Activated T-cell treated with anti-CD3 and anti-CD28 coated beads for 24 hours (primary cell): ENCODE results near the gene ETV3L.
"Not testable (repeated sequence)": the region's sequence is repeated elsewhere in the genome, so short reads cannot be mapped to it uniquely, and the experiment has no call there.

Experiments used
- DNase-seq: peaks from one replicate; pipeline ENCODE4 v3.0.0-alpha.2; 2020; ENCODE audit warnings: low read depth

ETV3L gene

DNA sequence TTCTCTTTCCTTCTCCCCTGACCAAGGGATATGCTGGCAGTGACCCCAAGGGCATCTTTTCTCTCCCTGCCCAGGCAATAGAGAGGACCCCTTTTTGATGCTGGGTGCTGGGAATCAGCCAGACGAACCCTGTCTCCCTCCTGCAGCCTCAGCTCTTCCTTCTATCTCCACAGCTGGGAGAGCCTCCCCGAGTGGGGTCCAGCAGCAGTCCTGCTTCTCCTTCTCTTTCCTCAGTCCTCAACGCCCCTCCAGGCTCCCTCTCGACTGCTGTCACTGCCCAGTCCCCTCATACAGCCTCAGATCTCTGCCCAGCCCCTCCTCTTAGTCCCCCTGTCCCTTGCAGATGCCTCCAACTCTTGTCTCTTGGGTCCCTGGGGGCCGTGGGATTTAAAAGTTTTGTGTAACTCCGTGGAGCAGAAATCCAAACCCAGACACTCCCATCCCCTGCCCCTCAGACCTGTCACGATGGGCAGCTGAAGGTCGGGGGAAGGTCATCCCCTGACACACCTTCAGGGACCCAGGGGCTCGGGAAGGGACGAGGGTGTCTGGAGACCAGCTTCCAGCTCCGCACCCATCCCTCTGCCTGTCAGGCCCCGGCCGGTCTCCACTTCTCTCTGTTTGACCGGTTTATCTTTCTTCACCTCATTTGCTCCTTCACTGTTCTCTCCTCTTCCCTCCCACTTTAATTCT lies 5.8 kb upstream of the ETV3L start:
- no peak for DNase-seq

DNA sequence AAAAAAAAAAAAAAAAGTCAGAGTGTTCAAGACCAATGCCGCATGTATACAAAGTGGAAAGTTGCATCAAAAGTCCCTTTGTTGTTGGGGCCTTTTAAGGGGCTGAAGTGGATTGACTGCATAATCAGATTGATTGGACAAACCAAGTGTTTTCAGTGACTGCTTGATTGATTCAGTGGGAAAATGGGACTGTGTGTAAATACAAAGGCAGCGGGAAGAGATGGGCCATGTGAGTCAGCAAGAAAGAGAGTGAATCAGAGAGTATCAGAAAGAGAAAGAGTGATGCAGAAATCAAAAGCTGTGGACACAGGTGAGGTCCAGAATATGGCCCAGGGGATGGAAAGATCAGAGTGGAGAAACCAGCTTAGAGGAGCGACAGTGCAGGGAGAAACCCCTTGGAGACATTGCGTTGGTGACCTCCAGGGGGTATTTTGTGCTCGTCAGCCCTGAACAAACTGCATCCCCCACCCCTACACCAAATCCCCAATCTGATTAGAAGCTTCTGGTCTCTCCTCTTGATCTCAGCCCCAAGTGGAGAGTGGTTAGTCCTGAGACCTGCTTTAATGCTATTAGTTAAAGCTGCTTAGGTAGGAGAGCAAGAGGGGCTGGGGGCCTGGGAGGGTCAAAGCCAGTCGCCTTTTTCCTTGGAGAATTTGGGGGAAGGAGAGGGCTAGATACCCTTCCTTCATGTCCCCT lies 5.1 kb upstream of the ETV3L start:
- no peak for DNase-seq

DNA sequence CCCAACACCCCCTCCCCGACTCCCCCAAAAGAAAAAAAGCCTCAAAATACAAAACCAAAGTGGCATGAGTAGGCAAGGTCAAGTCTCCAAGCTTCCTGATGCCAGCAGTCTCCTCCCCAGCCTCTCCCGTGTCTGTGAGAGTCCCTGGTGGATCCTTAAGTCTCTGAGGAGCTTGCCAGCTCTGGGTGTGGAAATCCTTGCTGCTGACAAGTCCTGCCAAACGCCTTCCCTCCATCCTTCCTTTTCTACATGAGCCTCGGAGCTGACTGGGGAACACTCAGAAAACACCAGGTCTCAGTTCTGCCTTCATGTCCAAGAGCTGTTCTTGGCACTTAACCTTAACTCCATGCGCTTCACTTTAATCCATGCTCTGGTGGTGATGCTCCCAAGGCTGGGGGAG lies 3.7 kb upstream of the ETV3L start:
- DNase-seq, result no peak

DNA sequence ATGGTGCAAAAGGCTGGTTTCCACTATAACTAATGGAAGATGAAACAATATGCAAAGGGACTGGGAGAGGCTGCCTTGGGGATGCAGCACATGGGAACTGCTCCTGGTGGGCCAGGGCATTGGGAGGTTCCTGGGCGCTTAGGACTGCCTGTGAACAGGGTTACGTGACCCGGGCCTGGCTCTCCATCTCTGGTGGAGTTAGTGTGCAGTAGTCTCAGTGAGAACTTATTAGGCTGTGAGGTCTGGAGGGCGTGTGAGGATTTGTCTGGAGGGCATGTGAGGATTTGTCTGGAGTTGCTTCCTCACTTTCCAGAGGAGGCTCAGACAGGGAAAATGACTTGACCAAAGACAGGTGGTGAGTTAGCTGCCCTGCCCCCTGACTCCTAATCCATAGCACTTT lies 1.5 kb upstream of the ETV3L start:
- DNase-seq, result no peak

DNA sequence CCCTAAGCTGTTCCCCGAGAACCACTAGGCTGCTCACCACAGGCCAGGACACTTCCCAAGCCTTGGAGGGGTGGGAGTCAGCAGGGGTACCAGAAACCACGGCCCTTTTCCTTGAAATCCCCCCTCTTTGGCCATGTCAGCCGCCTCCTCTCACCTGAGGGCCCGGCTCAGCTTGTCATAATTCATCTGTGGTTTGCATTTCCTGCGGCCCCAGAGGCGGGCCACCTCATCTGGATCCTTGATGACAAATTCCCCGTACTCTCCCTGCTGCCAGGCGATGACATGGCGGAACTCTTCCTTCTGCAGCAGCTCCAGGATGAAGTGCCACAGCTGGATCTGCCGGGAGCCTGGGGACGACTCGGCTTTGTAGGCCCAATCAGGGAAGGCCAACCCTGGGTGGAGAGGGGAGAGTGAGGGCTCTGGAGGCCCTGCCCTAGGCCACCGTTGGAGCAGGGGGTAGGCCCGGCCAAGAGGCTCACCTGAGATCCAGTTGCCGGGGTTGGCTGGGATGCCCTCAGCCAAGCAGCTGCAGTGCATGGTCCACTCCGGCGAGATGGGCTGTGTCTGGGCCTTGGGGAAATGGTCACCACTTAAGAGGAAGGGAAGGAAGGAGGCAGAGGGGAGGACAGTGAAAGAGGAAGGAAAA lies 498 bp downstream of the ETV3L start:
- not testable (repeated sequence) for DNase-seq

DNA sequence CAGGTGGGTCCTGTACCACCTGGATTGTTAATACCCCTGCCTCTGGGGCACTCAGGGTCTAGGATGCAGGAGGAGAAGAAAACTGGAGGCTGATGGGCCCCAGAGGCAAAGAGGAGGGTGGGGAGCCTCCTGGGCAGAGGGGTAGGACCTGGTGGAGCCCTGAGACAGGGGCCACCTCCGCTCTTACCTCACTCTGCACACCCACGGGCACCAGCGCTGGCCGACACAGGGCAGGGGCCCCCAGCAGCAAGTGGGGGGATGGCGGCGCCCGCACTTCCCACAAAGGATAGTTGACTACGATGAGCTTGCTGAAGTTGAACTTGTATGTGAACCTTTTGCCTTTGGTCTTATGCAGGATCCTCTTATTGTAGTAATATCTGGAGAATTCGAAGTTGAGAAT lies 1.1 kb downstream of the ETV3L start:
- no peak for DNase-seq

DNA sequence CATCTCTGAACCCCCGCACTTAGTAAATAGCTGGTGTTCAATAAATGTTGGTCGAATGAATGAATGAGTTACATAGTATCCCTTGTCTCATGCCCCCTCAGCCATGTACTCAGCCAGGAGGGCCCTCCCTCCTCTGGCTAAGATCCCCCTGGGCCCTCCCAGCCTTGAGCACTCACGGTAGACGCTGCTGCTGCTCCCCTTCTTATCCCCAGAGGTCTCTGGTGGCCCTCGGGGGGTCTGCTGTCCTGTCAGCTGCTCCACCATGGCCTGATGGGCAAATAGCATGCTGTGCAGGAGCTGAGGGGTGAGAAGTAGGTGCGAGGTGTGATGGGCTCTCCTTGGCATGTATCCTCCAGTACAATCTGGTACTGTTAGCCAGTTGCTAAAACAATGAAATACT lies 1.9 kb downstream of the ETV3L start:
- DNase-seq, result no peak

DNA sequence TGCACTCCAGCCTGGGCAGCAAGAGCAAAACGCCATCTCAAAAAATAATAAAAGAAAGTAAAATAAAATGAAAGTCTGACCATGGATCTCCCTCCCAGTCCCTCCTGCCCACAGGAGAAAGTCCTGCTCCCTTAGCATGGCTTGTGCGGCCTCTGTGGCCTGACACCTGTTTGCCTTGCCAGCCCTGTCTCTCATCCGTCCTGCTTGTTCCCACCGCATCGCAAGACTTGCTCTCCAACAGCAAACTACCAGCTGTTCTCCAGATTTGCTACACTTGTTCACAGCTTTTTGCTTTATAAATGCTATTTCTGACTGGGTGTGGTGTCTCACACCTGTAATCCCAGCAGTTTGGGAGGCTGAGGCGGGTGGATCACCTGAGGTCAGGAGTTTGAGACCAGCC lies 2.7 kb downstream of the ETV3L start:
- DNase-seq, result no peak

DNA sequence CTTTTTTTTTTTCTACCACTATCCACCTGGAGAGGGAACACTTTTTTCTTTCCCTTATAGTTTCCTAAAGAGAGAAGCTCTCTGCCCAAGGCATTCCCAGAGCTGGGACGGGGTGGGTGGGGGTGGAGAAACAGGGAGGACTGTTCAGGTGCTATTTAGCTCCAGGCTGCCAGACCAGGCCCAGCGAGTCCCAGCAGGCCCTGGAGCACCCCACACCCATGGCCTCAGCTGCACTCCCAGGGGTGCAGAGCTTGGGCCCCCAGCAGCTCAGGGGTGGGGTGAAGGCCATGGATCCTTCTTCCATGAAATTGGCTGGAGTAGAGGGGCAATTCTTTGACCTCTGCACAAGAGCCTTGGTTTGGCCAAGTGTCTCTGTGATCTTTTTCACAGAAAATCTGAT lies 4.1 kb downstream of the ETV3L start:
- no peak for DNase-seq

DNA sequence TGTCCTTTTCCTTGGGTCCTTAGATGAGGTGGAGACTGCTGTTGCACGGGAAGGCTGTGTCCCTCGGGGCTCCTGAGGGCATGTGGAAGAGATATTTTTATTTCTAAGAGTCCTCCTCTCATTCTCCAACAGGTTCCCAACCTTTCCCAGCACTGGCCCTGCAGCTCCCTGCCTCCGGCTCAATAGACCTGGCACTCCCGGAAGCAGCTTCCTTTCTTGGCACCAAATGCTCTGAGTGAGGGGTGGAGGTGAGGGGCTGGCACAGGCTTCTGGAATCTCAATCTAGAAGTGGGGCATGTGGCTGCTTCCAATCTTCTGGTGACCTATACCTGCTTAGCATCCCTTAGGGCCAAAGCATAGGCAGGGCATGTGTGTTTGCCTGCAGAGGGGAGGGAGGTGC lies 4.5 kb downstream of the ETV3L start:
- DNase-seq, result no peak

DNA sequence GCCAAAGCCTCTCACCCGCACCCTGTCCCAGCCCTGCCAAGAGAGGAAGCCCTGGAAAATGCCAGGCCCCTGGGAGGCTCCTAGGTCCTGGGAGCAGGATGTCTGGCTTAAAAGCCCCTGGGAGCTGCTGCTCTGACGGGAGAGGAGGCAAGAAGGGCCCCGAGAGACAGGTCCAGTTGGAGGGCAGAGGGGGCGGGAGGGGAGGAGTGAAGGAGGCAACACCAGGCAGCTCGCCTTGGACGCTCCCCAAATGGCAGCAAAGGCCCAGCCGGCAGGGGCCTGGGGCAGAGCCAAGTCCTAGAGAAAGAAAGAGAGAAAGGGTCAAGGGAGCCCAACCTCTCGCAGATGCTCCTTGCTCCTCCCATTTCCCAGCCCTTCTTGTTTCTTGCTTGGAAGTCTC lies 6.8 kb downstream of the ETV3L start:
- no peak for DNase-seq

DNA sequence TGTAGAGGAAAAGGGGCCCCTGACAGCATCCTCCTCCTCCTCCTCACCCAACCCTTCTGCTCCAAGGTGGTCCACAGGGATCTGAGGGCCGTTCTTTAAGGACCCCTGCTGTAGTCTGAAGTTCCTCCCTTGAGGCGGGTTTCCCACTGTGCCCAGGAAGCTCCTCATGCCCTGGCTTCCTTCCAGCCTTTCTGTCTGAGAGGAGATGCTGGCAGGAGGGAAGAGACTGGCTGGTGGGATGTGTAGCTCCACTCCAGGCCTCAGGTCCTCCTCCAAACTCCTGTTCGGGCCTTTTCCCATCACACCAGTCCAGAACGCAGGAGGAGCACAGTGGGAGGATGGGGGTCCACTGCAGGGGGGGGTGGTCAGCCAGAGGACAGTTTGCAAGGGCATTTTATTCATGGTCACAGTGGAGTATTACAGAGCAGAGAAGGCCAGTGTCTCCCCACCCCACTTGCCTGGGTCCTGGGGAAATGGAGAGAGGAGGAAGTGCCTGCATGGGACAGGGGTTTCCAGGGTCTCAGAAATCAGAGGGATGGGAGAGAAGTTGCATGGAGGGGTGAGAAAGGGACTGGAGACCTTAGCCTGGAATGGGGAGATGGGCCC lies 7.8 kb downstream of the ETV3L start:
- DNase-seq, result no peak

DNA sequence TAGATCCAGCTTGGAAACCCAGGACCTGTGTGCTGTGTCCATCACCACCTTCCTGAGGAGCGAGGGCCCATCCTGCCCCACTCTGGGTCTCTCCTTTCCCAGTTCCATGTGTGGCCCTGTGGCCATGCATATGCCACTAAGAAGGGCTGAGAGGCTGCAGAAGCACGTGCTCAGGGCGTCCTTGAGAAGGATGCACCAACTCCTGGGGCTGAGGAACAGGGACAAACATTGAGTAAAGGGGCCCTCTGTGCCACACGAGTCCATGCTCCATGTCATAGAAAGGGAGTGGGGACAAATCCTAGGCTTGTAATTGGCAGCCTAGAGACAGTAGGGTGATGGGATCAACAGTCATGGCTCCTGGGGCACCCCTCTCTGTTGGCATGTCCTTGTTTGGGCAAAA lies 8.4 kb downstream of the ETV3L start:
- DNase-seq, result no peak

DNA sequence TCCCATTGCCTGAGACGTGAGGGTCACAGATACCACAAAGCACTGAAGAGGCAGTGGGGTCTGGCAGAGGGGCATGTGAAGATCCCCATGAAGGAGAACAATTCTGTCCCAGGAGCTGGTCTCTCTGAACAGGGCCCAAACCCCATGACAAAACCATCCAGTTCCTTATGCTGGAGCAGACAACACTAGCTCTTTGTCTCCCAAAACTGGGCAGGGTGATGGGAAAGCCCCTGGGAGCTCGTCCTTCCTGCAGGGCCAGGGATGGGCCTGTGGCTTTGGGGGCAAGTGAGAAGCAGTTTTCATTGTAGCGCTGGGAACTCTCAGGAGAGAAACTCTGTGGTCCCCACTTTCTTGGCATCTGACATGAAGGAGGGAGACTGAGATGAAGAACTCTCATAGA lies 8.8 kb downstream of the ETV3L start:
- DNase-seq, result no peak

DNA sequence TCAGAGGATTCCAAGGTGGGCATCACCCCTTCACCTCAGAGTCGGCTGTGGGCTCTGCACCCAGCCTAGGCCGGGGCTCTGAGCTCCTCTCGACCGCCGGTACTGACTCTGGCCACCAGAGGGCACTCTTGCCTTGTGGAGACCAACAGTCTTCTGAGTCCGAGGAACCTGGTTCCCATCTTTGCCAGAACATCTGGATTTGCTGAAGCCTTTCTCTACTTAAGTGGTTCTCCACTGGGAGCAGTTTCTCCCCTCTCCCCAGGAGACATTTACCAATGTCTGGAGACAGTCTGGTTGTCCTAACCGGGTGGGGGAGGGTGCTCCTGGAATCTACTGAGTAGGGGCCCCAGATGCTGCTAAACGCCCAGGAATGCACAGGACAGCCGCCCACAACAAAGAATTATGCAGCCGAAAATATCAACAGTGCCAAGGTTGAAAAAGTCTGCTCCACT lies 9.4 kb downstream of the ETV3L start:
- peak; percentile 76 for DNase-seq

DNA sequence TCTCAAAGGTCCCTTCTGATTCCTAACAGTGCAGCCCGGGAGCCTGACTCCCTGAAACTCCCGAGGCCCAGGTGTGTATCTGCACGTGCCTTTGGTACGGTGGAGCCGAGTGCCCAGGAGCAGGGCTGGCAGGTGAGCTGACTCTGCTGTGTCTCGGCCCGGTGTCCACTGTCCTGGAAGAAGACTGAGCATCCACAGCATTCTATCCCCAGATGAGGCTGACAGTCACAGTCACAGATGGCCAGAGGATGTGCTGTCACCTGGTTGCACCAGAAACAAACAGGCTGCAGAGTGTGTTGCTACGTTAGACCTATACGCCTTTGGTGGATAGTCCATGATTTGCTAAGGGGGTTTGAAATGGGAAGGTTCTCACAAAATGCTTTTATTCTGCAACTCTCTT lies 9.8 kb downstream of the ETV3L start:
- no peak for DNase-seq

DNA sequence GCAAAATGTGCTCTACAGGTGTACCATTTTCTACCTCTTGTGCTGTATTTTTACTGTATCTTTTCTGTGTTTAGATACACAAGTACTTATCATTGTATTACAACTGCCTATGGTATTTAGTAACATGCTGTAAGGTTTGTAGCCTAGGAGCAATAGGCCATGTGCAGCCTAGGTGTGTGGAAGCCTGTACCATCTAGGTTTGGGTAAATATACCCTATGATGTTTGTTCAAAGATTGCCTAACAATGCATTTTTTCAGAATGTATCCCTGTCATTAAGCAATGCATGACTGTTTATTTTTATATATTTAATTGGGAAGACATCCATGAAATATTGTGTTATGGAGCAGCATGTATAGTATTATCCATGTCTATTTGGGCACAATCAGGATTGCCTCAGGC lies 11.0 kb downstream of the ETV3L start:
- DNase-seq, result no peak

DNA sequence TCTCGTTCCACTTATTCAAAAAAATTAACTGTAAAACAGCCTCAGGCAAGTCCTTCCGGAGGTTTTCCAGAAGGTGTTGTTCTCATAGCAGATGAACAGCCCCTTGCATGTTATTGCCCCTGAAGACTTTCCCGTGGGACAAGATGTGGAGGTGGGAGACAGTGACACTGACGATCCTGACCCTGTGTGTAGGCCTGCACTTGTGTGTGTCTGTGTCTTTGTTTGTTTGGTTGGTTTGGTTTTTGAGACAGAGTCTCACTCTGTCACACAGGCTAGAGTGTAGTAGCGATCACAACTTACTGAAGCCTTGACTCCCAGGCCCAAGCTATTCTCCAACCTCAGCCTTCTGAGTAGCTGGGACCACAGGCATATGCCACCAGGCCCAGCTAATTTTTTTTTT lies 12.6 kb downstream of the ETV3L start:
- DNase-seq, result no peak

DNA sequence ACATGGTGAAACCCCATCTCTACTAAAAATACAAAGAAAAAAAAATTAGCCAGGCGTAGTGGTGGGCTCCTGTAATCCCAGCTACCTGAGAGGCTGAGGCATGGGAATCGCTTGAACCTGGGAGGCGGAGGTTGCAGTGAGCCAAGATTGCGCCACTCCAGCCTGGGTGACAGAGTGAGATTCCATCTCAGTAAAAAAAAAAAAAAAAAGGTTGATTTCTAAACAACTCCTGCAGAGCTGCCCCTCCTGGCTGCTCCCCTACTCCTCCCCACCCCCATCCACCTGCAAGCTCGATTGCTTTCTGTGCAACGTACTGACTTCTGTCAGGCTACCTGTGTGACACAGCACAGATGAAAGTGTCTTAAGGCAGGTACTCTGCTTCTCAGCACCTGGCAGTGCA lies 13.3 kb downstream of the ETV3L start:
- DNase-seq, result no peak

DNA sequence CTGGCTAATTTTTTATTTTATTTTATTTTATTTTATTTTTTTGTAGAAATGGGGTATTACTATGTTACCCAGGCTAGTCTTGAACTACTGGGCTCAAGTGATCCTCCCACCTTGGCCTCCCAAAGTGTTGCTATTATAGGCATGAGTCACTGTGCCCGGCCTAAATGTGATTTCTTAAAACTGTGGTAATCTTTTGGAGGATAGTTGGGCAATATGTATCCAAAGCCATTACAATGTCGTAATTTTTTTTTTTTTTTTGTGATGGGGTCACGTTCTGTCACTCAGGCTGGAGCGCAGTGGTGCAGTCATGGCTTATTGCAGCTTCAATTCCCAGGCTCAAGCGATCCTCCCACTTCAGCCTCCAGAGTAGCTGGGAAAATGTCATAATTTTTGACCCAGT lies 14.2 kb downstream of the ETV3L start:
- DNase-seq, result no peak

DNA sequence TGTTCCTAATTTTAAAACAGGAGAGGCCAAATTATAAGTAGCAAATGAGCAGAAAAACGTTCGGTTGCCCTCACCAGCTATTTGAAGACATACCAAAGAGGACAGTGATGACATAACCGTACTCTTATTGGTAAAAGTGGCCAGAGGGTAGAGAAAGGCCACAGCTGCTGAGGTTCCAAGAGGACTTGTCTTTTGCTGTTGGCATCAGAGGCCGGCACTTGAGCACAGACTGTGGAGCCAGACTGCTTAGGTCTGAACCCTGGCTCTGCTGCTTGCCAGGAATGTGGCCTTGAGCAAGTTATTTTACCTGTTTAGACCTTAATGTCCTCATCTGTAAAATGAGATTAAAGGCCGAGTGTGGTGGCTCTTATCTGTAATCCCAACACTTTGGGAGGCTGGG lies 14.9 kb downstream of the ETV3L start:
- DNase-seq, result no peak

DNA sequence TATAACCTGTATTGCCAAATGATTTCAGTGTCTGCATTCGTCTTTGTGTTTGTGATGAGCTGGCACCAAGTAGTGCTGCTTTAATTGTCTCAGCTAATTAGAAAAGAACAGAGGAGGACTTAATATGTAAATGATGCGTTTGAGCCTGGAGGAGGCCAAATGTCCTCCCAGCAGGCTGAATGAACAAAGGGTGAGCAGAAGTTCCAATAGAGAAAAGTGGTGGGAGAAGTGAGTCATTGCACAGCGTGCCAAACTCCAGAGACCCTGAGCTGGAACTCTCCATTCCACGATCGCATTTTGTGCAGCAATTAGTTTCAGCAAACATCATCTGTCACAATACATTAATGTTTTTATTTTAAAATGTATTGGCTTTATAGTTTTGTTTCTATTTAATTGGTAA lies 17.9 kb downstream of the ETV3L start:
- no peak for DNase-seq

DNA sequence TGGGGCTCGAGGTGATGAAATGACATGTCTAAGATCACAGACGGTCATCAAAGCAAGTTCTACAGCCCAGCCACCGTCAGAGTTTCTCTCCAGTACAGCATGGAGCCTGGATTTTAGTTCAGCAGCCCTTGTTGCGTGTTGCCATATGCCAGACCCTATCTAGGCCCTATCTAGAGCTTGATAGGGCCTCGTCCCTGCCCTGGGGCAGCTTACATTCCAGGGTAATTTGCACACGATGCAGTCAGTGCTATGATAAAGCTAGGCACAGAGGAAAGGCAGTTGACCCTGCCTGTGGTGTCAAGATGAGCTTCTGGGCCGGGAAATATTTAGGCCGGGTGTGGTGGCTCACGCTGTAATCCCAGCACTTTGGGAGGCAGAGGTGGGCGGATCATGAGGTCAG lies 18.9 kb downstream of the ETV3L start:
- no peak for DNase-seq
